ENCODE results near the gene CDK11B. TPM values are rescaled to one million over a fixed set of nuclear protein-coding genes. Genes with fewer than 3 reads are reported as not detected.
A peak's percentile ranks its signal among the peaks of the same experiment; 100 is the strongest.

The CDK11B gene
- total RNA-seq, 1 donor from 2014 or later = 24.8 TPM

DNA sequence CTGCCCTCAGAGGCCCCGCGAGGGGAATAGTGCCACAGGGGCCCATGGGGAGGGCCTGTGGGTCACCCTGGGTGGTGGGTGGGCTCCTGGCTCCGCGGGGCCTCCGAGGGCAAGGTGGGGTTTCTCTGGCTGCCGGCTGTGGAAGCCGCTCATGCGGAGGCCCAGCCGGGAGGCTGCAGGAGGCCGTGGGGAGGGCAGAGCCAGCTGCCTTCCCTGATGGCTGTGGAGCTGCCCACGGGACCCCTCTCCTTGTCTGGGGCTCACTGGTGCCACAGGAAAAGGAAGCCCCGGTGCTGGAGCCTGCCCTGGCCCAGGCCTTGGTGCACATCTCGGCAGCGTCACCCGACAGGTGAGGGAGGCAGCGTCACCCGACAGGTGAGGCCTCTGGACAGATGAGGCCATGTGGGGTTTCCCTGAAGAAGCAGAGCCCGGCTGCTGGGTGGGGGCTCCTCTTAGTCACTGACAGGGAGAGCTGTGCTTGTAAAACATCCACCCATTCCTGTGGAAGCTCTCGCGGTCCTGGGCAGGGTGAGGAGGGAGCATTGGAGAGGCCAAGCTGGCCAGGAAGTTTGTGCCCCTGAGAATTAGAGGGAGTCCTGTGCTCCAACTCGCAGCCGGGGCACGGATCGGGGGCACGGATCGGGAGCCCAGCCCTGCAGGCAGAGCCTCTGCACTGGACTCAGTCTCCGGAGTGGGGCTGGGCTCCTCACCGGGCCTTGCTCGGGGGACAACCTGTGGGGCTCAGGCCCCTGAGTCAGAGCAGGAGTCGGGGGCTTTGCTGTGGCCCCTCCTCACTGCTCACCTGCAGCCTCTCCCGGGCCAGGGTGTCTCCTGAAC lies 37.4 kb downstream of the CDK11B start:
- DNase-seq (no peak), ATAC-seq (no peak)
- Histone ChIP-seq H3K27ac (no peak overlapping the region), H3K27me3 (no peaks in the 10 kb centered on the region), H3K4me1 (peaks cover 10% of the 10 kb centered on the region), H3K36me3 (peaks cover 15% of the 10 kb centered on the region), H3K9me3 (no peaks in the 10 kb centered on the region), H3K4me3 (no peak overlapping the region)
- intact Hi-C loops (cut with DNase I) = no loop called here
- TF ChIP-seq, protein P1, sequence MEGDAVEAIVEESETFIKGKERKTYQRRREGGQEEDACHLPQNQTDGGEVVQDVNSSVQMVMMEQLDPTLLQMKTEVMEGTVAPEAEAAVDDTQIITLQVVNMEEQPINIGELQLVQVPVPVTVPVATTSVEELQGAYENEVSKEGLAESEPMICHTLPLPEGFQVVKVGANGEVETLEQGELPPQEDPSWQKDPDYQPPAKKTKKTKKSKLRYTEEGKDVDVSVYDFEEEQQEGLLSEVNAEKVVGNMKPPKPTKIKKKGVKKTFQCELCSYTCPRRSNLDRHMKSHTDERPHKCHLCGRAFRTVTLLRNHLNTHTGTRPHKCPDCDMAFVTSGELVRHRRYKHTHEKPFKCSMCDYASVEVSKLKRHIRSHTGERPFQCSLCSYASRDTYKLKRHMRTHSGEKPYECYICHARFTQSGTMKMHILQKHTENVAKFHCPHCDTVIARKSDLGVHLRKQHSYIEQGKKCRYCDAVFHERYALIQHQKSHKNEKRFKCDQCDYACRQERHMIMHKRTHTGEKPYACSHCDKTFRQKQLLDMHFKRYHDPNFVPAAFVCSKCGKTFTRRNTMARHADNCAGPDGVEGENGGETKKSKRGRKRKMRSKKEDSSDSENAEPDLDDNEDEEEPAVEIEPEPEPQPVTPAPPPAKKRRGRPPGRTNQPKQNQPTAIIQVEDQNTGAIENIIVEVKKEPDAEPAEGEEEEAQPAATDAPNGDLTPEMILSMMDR (IDR thresholded peaks at IDR 0.05) = no peak

DNA sequence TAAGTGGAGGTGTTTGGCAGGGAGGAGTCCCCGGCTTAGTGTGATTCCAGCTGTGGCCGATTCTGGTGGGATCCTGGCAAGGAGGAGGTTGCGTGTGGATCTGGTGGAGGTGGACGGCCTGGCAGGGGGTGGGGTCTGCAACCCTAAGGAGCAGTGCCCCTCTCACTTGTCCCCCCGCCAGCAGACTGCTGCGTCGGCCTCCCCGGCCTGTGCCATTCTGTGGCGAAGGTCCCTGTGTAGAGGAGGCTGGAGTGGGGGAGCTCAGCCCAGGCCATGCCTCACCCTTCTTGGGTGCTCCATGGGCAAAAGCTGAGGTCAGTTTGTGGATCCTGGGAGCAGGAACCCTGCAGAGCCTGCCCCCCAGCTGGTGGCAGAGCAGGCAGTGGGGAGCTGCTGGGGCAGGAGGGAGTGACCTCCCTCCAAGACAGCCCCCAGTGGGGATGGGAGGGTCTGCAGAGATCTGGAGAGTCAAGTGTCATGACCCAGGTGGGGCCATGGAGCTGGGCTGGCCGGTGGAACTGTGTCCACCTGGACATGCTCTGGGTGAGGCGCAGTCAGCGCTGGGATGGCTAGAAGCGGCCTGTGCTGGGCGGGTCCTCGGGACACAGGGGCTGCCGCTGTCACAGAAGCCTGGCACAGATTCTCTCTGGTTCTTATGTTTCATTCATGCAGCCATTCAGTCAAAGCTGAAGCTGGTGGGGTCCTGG lies 38.2 kb downstream of the CDK11B start:
- TF ChIP-seq, protein P1 (IDR thresholded peaks at IDR 0.05) = no peak
- Histone ChIP-seq H3K4me3 (no peak overlapping the region), H3K36me3 (peaks cover 15% of the 10 kb centered on the region), H3K27me3 (no peaks in the 10 kb centered on the region), H3K4me1 (peaks cover 11% of the 10 kb centered on the region), H3K9me3 (no peaks in the 10 kb centered on the region), H3K27ac (no peak overlapping the region)
- DNase-seq = no peak
- intact Hi-C loops (cut with DNase I) = no loop called here
- no peak for ATAC-seq

DNA sequence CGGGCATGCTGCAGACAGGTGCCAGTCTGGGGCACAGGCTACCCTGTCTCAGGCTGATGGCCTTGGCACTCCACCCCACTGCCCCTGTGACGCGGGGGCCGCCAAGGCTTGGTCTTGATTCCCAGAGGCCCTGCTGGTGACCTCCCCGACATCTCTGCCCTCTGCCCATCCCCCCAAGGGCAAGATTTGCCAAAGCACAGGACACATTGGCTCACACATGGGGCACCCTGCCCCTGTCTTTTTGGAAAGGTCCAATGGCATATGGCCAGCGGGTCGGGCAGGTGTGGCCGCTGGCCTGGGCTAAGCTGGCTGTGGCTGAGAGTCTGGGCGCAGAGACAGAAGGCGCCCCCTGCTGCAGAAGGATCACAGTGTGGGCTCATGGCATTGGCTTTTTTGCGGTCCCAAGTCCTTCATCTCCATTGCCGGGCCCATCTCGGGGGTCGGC lies 38.9 kb downstream of the CDK11B start:
- TF ChIP-seq, protein P1 (IDR thresholded peaks at IDR 0.05) = peak; percentile 21
- peaks cover 11% of the 10 kb centered on the region for H3K4me1 ChIP-seq
- H3K36me3 ChIP-seq = peaks cover 15% of the 10 kb centered on the region
- DNase-seq (no peak), ATAC-seq (no peak)
- H3K27ac ChIP-seq = no peak overlapping the region
- H3K27me3 ChIP-seq = no peaks in the 10 kb centered on the region
- H3K4me3 ChIP-seq = no peak overlapping the region
- intact Hi-C loops (cut with DNase I) = no loop called here
- H3K9me3 ChIP-seq = no peaks in the 10 kb centered on the region

DNA sequence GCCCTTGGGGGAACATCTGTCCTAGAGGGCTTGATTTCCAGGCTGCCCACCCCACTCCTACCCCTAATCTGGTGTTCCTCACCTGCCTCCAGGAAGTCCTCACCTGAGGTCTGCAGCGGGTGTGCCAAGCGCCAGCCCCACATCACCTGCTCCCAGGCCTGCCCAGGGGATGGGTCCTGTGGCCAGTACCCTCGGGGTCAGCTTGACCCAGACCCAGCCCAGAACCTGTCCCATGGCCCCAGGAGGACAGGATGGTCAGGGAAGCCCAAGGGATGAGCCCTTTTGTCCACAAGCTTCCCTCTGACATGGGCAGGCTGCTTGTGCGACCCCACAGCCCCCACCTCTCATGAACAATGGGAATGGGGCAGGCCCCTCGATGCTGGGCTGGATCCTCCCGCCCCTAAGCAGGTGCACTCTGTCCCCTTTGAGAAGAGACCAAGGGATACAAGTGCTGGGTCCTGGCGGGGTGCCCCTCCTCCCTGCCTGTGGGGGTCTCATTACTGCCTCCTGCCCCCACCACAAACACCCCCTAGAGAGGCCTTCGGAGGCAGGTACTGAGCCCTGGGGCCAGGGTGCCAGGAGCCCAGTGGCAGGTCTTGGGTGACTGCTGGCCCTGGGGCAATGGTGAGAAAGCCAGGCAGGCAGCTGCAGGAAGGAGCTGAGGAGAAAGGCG lies 40.3 kb downstream of the CDK11B start:
- ATAC-seq = no peak
- DNase-seq = no peak
- H3K9me3 ChIP-seq = no peaks in the 10 kb centered on the region
- peaks cover 15% of the 10 kb centered on the region for H3K36me3 ChIP-seq
- TF ChIP-seq, protein P1 (IDR thresholded peaks at IDR 0.05) = no peak
- no peaks in the 10 kb centered on the region for H3K27me3 ChIP-seq
- intact Hi-C loops (cut with DNase I) = no loop called here
- H3K4me3 ChIP-seq = no peak overlapping the region
- H3K4me1 ChIP-seq = peaks cover 23% of the 10 kb centered on the region
- no peak overlapping the region for H3K27ac ChIP-seq

DNA sequence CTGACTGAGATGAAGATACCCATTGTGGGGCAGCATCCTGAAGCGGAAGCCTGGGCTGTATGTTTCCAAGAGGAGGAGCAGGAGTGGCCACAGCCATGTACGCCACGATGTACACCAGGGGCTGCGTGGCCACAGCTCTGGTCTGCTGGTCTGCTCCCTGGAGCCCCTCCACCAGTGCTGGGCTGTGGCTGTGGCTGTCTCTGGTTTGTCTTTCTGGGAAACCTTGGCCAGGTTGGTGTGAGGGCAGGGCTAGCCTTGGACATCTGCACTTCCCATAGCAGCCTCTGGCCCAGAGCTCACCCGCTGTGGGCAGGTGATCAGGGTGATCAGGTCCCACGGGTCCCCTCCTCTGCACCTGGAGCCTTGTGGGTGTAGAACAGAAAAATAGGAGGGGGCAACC lies 40.9 kb downstream of the CDK11B start:
- H3K4me1 ChIP-seq = peaks cover 24% of the 10 kb centered on the region
- no peak overlapping the region for H3K27ac ChIP-seq
- H3K4me3 ChIP-seq = no peak overlapping the region
- H3K9me3 ChIP-seq = no peaks in the 10 kb centered on the region
- intact Hi-C loops (cut with DNase I) = no loop called here
- TF ChIP-seq, protein P1 (IDR thresholded peaks at IDR 0.05) = no peak
- peaks cover 15% of the 10 kb centered on the region for H3K36me3 ChIP-seq
- no peak for DNase-seq
- ATAC-seq = no peak
- H3K27me3 ChIP-seq = no peaks in the 10 kb centered on the region
